Mesendoderm (in vitro differentiated cells): ENCODE results near the gene ADGRF1.

Experiments used
- DNase-seq: peaks from one replicate; pipeline ENCODE4 v3.0.0; 2013
- H2AK5ac ChIP-seq: 2 replicates; pipeline ENCODE4 v1.6.1; 2013; ENCODE audit warnings: low read length, inconsistent platforms
- H2BK120ac ChIP-seq: 2 replicates; pipeline ENCODE4 v1.6.1; 2013; ENCODE audit warnings: low read depth, mild to moderate bottlenecking, low read length, moderate library complexity, mixed read lengths
- H2BK15ac ChIP-seq: replicated peaks from 2 replicates; pipeline ENCODE4 v1.6.1; 2013; ENCODE audit warnings: low read depth, mild to moderate bottlenecking, moderate library complexity
- H2BK5ac ChIP-seq: 2 replicates; pipeline ENCODE4 v1.6.1; 2013; ENCODE audit warnings: low read length, inconsistent platforms
- H3K18ac ChIP-seq: 2 replicates; pipeline ENCODE4 v1.6.1; 2013; ENCODE audit warnings: mild to moderate bottlenecking, low read length, mixed read lengths
- H3K23ac ChIP-seq: one replicate; pipeline ENCODE4 v1.6.1; 2013; ENCODE audit warnings: low read length
- H3K27ac ChIP-seq: 2 replicates; pipeline ENCODE4 v1.5.1; 2013; ENCODE audit warnings: low read depth, mild to moderate bottlenecking, inconsistent platforms, low read length, moderate library complexity
- H3K27me3 ChIP-seq: 2 replicates; pipeline ENCODE4 v1.6.1; 2013; ENCODE audit warnings: low read length, control low read depth, mild to moderate bottlenecking, inconsistent platforms; ENCODE audit not compliant: insufficient read depth, poor library complexity
- H3K36me3 ChIP-seq: 2 replicates; pipeline ENCODE4 v1.6.1; 2013; ENCODE audit warnings: low read length, inconsistent platforms; ENCODE audit not compliant: control insufficient read depth, insufficient read depth
- H3K4ac ChIP-seq: one replicate; pipeline ENCODE4 v1.6.1; 2013; ENCODE audit warnings: low read depth, mild to moderate bottlenecking, low read length, moderate library complexity
- H3K4me1 ChIP-seq: 2 replicates; pipeline ENCODE4 v1.6.1; 2013; ENCODE audit warnings: low read depth, low read length, inconsistent platforms; ENCODE audit not compliant: control insufficient read depth
- H3K4me2 ChIP-seq: 2 replicates; pipeline ENCODE4 v1.6.1; 2013; ENCODE audit warnings: low read length
- H3K4me3 ChIP-seq: 2 replicates; pipeline ENCODE4 v1.5.1; 2013; ENCODE audit warnings: mild to moderate bottlenecking, low read length
- H3K56ac ChIP-seq: one replicate; pipeline ENCODE4 v1.6.1; 2013; ENCODE audit warnings: low read length
- H3K79me1 ChIP-seq: 2 replicates; pipeline ENCODE4 v1.6.1; 2013; ENCODE audit warnings: low read length, inconsistent platforms
- H3K79me2 ChIP-seq: 2 replicates; pipeline ENCODE4 v1.6.1; 2013; ENCODE audit warnings: mild to moderate bottlenecking, low read length; ENCODE audit not compliant: control insufficient read depth, insufficient read depth
- H3K9ac ChIP-seq: 2 replicates; pipeline ENCODE4 v1.6.1; 2013; ENCODE audit warnings: low read length, inconsistent platforms
- H4K5ac ChIP-seq: one replicate; pipeline ENCODE4 v1.6.1; 2013; ENCODE audit warnings: low read length
- H4K8ac ChIP-seq: one replicate; pipeline ENCODE4 v1.6.1; 2013; ENCODE audit warnings: low read depth, mild to moderate bottlenecking, control low read depth, low read length, moderate library complexity
- WGBS: extraction: QIAGEN DNeasy Blood & Tissue Kit; methylation state at CpG from one replicate; pipeline ENCODE4 v1.1.7; 2013; ENCODE audit warnings: low lambda C conversion rate, missing lambda C conversion rate; ENCODE audit not compliant: insufficient coverage; ENCODE audit errors: extremely low coverage; 5-methylcytosine and 5-hydroxymethylcytosine counted together

ADGRF1 gene

GRCh38 chr6:47034926-47035325 lies 7.2 kb downstream of the ADGRF1 start:
- no peak overlapping the region for H4K8ac ChIP-seq
- H3K27me3 ChIP-seq, result no peaks in the 10 kb centered on the region
- no peak overlapping the region for H3K23ac ChIP-seq
- H2BK15ac ChIP-seq, result no peak overlapping the region
- H3K36me3 ChIP-seq, result no peaks in the 10 kb centered on the region
- H3K4ac ChIP-seq, result no peak overlapping the region
- no peak overlapping the region for H2BK5ac ChIP-seq
- H3K4me2 ChIP-seq, result no peak overlapping the region
- H3K9ac ChIP-seq, result no peak overlapping the region
- H3K4me1 ChIP-seq, result no peaks in the 10 kb centered on the region
- no peak overlapping the region for H3K56ac ChIP-seq
- H3K18ac ChIP-seq, result no peak overlapping the region
- no peak overlapping the region for H4K5ac ChIP-seq
- H2AK5ac ChIP-seq, result no peak overlapping the region
- H2BK120ac ChIP-seq, result no peak overlapping the region
- no peak for DNase-seq
- no CpG with 5 or more reads among the region's 6 CpGs for WGBS
- no peaks in the 10 kb centered on the region for H3K79me1 ChIP-seq
- no peak overlapping the region for H3K27ac ChIP-seq
- no peak overlapping the region for H3K4me3 ChIP-seq
- no peaks in the 10 kb centered on the region for H3K79me2 ChIP-seq

- no CpG with 5 or more reads among the region's 2 CpGs for WGBS
- no peak overlapping the region for H3K56ac ChIP-seq
- H2BK15ac ChIP-seq, result no peak overlapping the region
- H3K23ac ChIP-seq, result no peak overlapping the region
- DNase-seq, result no peak
- no peak overlapping the region for H4K8ac ChIP-seq
- no peak overlapping the region for H3K4me2 ChIP-seq
- no peak overlapping the region for H3K4me3 ChIP-seq
- no peak overlapping the region for H2BK120ac ChIP-seq
- H3K4me1 ChIP-seq, result no peaks in the 10 kb centered on the region
- H2BK5ac ChIP-seq, result no peak overlapping the region
- H3K9ac ChIP-seq, result no peak overlapping the region
- H3K27ac ChIP-seq, result no peak overlapping the region
- H4K5ac ChIP-seq, result no peak overlapping the region
- no peak overlapping the region for H3K4ac ChIP-seq
- H3K36me3 ChIP-seq, result no peaks in the 10 kb centered on the region
- H2AK5ac ChIP-seq, result no peak overlapping the region
- no peaks in the 10 kb centered on the region for H3K79me2 ChIP-seq
- no peak overlapping the region for H3K18ac ChIP-seq
- H3K79me1 ChIP-seq, result no peaks in the 10 kb centered on the region
- no peaks in the 10 kb centered on the region for H3K27me3 ChIP-seq
Measured at GRCh38 chr6:47034421-47034820, 7.7 kb downstream of the ADGRF1 start.

GRCh38 chr6:47032974-47033765 lies 9.0 kb downstream of the ADGRF1 start:
- Histone ChIP-seq H2AK5ac (no peak overlapping the region), H3K36me3 (no peaks in the 10 kb centered on the region), H3K27ac (no peak overlapping the region), H2BK5ac (no peak overlapping the region), H3K27me3 (no peaks in the 10 kb centered on the region), H2BK15ac (no peak overlapping the region), H4K5ac (no peak overlapping the region), H3K4me1 (no peaks in the 10 kb centered on the region), H4K8ac (no peak overlapping the region), H2BK120ac (no peak overlapping the region), H3K79me2 (no peaks in the 10 kb centered on the region), H3K4ac (no peak overlapping the region), H3K18ac (no peak overlapping the region), H3K9ac (no peak overlapping the region), H3K23ac (no peak overlapping the region), H3K4me2 (no peak overlapping the region), H3K4me3 (no peak overlapping the region), H3K79me1 (no peaks in the 10 kb centered on the region), H3K56ac (no peak overlapping the region)
- DNase-seq, result no peak
- no CpG with 5 or more reads among the region's 12 CpGs for WGBS

GRCh38 chr6:47031656-47032055 lies 10.5 kb downstream of the ADGRF1 start:
- H3K79me2 ChIP-seq, result no peaks in the 10 kb centered on the region
- no peaks in the 10 kb centered on the region for H3K27me3 ChIP-seq
- WGBS, result no CpG with 5 or more reads among the region's 3 CpGs
- no peak overlapping the region for H4K8ac ChIP-seq
- H3K23ac ChIP-seq, result no peak overlapping the region
- no peak overlapping the region for H3K56ac ChIP-seq
- no peak overlapping the region for H2BK5ac ChIP-seq
- H2BK120ac ChIP-seq, result no peak overlapping the region
- H3K4me1 ChIP-seq, result no peaks in the 10 kb centered on the region
- H3K18ac ChIP-seq, result no peak overlapping the region
- no peak overlapping the region for H3K4me2 ChIP-seq
- no peak overlapping the region for H4K5ac ChIP-seq
- no peaks in the 10 kb centered on the region for H3K36me3 ChIP-seq
- no peak overlapping the region for H3K9ac ChIP-seq
- H2AK5ac ChIP-seq, result no peak overlapping the region
- no peak overlapping the region for H3K4me3 ChIP-seq
- no peak overlapping the region for H2BK15ac ChIP-seq
- no peaks in the 10 kb centered on the region for H3K79me1 ChIP-seq
- no peak overlapping the region for H3K4ac ChIP-seq
- DNase-seq, result no peak
- no peak overlapping the region for H3K27ac ChIP-seq

- no peak overlapping the region for H3K4me2 ChIP-seq
- no peak overlapping the region for H3K18ac ChIP-seq
- H3K36me3 ChIP-seq, result no peaks in the 10 kb centered on the region
- no CpG with 5 or more reads among the region's 7 CpGs for WGBS
- no peaks in the 10 kb centered on the region for H3K79me2 ChIP-seq
- H3K23ac ChIP-seq, result no peak overlapping the region
- H4K5ac ChIP-seq, result no peak overlapping the region
- no peaks in the 10 kb centered on the region for H3K4me1 ChIP-seq
- H2AK5ac ChIP-seq, result no peak overlapping the region
- H2BK15ac ChIP-seq, result no peak overlapping the region
- H3K27ac ChIP-seq, result no peak overlapping the region
- H3K79me1 ChIP-seq, result no peaks in the 10 kb centered on the region
- no peak overlapping the region for H2BK120ac ChIP-seq
- no peak overlapping the region for H3K4me3 ChIP-seq
- H3K56ac ChIP-seq, result no peak overlapping the region
- H2BK5ac ChIP-seq, result no peak overlapping the region
- H4K8ac ChIP-seq, result no peak overlapping the region
- no peak for DNase-seq
- H3K9ac ChIP-seq, result no peak overlapping the region
- no peak overlapping the region for H3K4ac ChIP-seq
- H3K27me3 ChIP-seq, result no peaks in the 10 kb centered on the region
Measured at GRCh38 chr6:47029865-47030561, 12.1 kb downstream of the ADGRF1 start.
